H9 (cell line): ENCODE results near the gene HGS. TPM values are rescaled to one million over a fixed set of nuclear protein-coding genes. Genes with fewer than 3 reads are reported as not detected.

Experiments
- DNase-seq: peaks from one replicate; pipeline ENCODE4 v3.0.0-alpha.2; 2017
- H2AFZ ChIP-seq: one replicate; pipeline ENCODE4 v1.6.1; 2013; ENCODE audit warnings: mild to moderate bottlenecking, low read length, control low read depth, moderate library complexity
- H2AK5ac ChIP-seq: 2 replicates; pipeline ENCODE4 v1.6.1; 2013; ENCODE audit warnings: low read length, control low read depth, mixed read lengths; ENCODE audit not compliant: insufficient read length
- H2BK120ac ChIP-seq: one replicate; pipeline ENCODE4 v1.6.1; 2013; ENCODE audit warnings: low read depth, mild to moderate bottlenecking, low read length, control low read depth, inconsistent platforms; ENCODE audit not compliant: poor library complexity, severe bottlenecking
- H2BK12ac ChIP-seq: 2 replicates; pipeline ENCODE4 v1.6.1; 2013; ENCODE audit warnings: low read length, control low read depth, mixed read lengths, low read depth; ENCODE audit not compliant: insufficient read length
- H2BK15ac ChIP-seq: 2 replicates; pipeline ENCODE4 v1.6.1; 2013; ENCODE audit warnings: low read depth, low read length, control low read depth
- H2BK20ac ChIP-seq: one replicate; pipeline ENCODE4 v1.6.1; 2013; ENCODE audit warnings: low read depth, mild to moderate bottlenecking, low read length, control low read depth, inconsistent platforms; ENCODE audit not compliant: poor library complexity, severe bottlenecking
- H2BK5ac ChIP-seq: 2 replicates; pipeline ENCODE4 v1.6.1; 2013; ENCODE audit warnings: low read length, control low read depth, mixed read lengths; ENCODE audit not compliant: insufficient read length
- H3K14ac ChIP-seq: 2 replicates; pipeline ENCODE4 v1.6.1; 2013; ENCODE audit warnings: low read length, control low read depth; ENCODE audit not compliant: insufficient read depth
- H3K18ac ChIP-seq: 2 replicates; pipeline ENCODE4 v1.6.1; 2013; ENCODE audit warnings: low read depth, mild to moderate bottlenecking, mixed read lengths, low read length, control low read depth; ENCODE audit not compliant: insufficient read length
- H3K23ac ChIP-seq: 2 replicates; pipeline ENCODE4 v1.6.1; 2013; ENCODE audit warnings: low read length, control low read depth, mixed read lengths, low read depth; ENCODE audit not compliant: insufficient read length
- H3K23me2 ChIP-seq: 2 replicates; pipeline ENCODE4 v1.6.1; 2013; ENCODE audit warnings: low read depth, mild to moderate bottlenecking, mixed read lengths, low read length, control low read depth; ENCODE audit not compliant: insufficient read length, poor library complexity, severe bottlenecking
- H3K27ac ChIP-seq: 2 replicates; pipeline ENCODE4 v1.5.1; 2013; ENCODE audit warnings: low read length, control low read depth, mixed read lengths, low read depth; ENCODE audit not compliant: insufficient read length
- H3K27me3 ChIP-seq: 2 replicates; pipeline ENCODE4 v1.6.1; 2013; ENCODE audit warnings: low read length, control low read depth, inconsistent platforms; ENCODE audit not compliant: insufficient read depth
- H3K4ac ChIP-seq: 2 replicates; pipeline ENCODE4 v1.6.1; 2013; ENCODE audit warnings: low read depth, mild to moderate bottlenecking, control low read depth, inconsistent platforms, low read length, moderate library complexity
- H3K4me1 ChIP-seq: 2 replicates; pipeline ENCODE4 v1.6.1; 2013; ENCODE audit warnings: low read length, control low read depth, inconsistent platforms; ENCODE audit not compliant: insufficient read depth
- H3K4me2 ChIP-seq: 2 replicates; pipeline ENCODE4 v1.6.1; 2013; ENCODE audit warnings: low read length, control low read depth, mixed read lengths; ENCODE audit not compliant: insufficient read length, insufficient read depth
- H3K56ac ChIP-seq: 2 replicates; pipeline ENCODE4 v1.6.1; 2013; ENCODE audit warnings: low read depth, mild to moderate bottlenecking, mixed read lengths, low read length, control low read depth; ENCODE audit not compliant: insufficient read length
- H3K79me1 ChIP-seq: 2 replicates; pipeline ENCODE4 v1.6.1; 2013; ENCODE audit warnings: low read depth, mild to moderate bottlenecking, moderate library complexity, low read length, control low read depth, inconsistent platforms; ENCODE audit not compliant: insufficient read depth, poor library complexity, severe bottlenecking
- H3K79me2 ChIP-seq: 2 replicates; pipeline ENCODE4 v1.6.1; 2013; ENCODE audit warnings: low read length, control low read depth, inconsistent platforms; ENCODE audit not compliant: insufficient read depth
- H3K9ac ChIP-seq: 2 replicates; pipeline ENCODE4 v1.6.1; 2013; ENCODE audit warnings: low read length, control low read depth, mixed read lengths; ENCODE audit not compliant: insufficient read length; ENCODE audit errors: extremely low read depth
- H3K9me3 ChIP-seq: one replicate; pipeline ENCODE4 v1.6.1; 2013; ENCODE audit warnings: low read depth, low read length, inconsistent platforms; ENCODE audit not compliant: control insufficient read depth
- H3T11ph ChIP-seq: one replicate; pipeline ENCODE4 v1.6.1; 2013; ENCODE audit warnings: mild to moderate bottlenecking, low read length, control low read depth, inconsistent platforms
- H4K20me1 ChIP-seq: one replicate; pipeline ENCODE4 v1.6.1; 2013; ENCODE audit not compliant: control insufficient read depth, insufficient read length, insufficient read depth
- H4K5ac ChIP-seq: 2 replicates; pipeline ENCODE4 v1.6.1; 2013; ENCODE audit warnings: low read depth, mild to moderate bottlenecking, mixed read lengths, low read length, control low read depth; ENCODE audit not compliant: insufficient read length
- H4K8ac ChIP-seq: replicated peaks from 2 replicates; pipeline ENCODE4 v1.6.1; 2013; ENCODE audit warnings: low read length, control low read depth, mixed read lengths, low read depth; ENCODE audit not compliant: insufficient read length
- H4K91ac ChIP-seq: 2 replicates; pipeline ENCODE4 v1.6.1; 2013; ENCODE audit warnings: low read depth, mild to moderate bottlenecking, moderate library complexity, mixed read lengths, low read length, control low read depth; ENCODE audit not compliant: insufficient read length
- H3K27ac Mint-ChIP-seq, 3 experiments: 2 replicates in 2 of 3; 3 replicates in 1 of 3; pipeline ENCODE4 v1.8.0; 2020 to 2021; ENCODE audit warnings: mixed read lengths in 3 of 3, mild to moderate bottlenecking in 1 of 3, moderate library complexity in 1 of 3
- H3K27me3 Mint-ChIP-seq: 2 replicates; pipeline ENCODE4 v1.8.0; 2021; ENCODE audit warnings: low read depth, mild to moderate bottlenecking, moderate library complexity, mixed read lengths
- H3K36me3 Mint-ChIP-seq, 3 experiments: 2 replicates in 2 of 3; 3 replicates in 1 of 3; pipeline ENCODE4 v1.8.0; 2020 to 2021; ENCODE audit warnings: low read depth in 3 of 3, mixed read lengths in 3 of 3; ENCODE audit not compliant: insufficient read depth in 1 of 3
- H3K4me1 Mint-ChIP-seq, 2 experiments: 2 replicates each; pipeline ENCODE4 v1.8.0; 2020; ENCODE audit warnings: mixed read lengths in 2 of 2
- H3K4me3 Mint-ChIP-seq, 2 experiments: 2 replicates in 1 of 2; 3 replicates in 1 of 2; pipeline ENCODE4 v1.8.0; 2020 to 2021; ENCODE audit warnings: mild to moderate bottlenecking in 2 of 2, mixed read lengths in 2 of 2, moderate library complexity in 1 of 2
- H3K9me3 Mint-ChIP-seq, 2 experiments: 2 replicates in 1 of 2; 3 replicates in 1 of 2; pipeline ENCODE4 v1.8.0; 2020; ENCODE audit warnings: mild to moderate bottlenecking in 2 of 2, mixed read lengths in 2 of 2, moderate library complexity in 1 of 2
- CTCF ChIP-seq: fragments of 200-600 bp; sonication (generic); conservative IDR thresholded peaks from 3 replicates; pipeline ENCODE4 v1.8.0; 2021; ENCODE audit warnings: antibody characterized with exemption, mild to moderate bottlenecking
- WGBS: extraction: QIAGEN DNeasy Blood & Tissue Kit; methylation state at CpG from one replicate; pipeline ENCODE4 v1.1.7; 2013; ENCODE audit warnings: missing lambda C conversion rate, low lambda C conversion rate, mixed read lengths; ENCODE audit not compliant: insufficient read length; ENCODE audit errors: extremely low coverage; 5-methylcytosine and 5-hydroxymethylcytosine counted together
- total RNA-seq: library from RNA; stranded (reverse); gene quantifications from 2 replicates; pipeline ENCODE4 v1.2.1, GENCODE V29; 2021

The HGS gene
- total RNA-seq, 1 experiment from 2014 or later, result 106 TPM

GRCh38 chr17:81722184-81723120 lies 38.6 kb downstream of the HGS start:
- Histone ChIP-seq H3K23ac (no peak overlapping the region), H3K79me2 (no peaks in the 10 kb centered on the region), H2BK12ac (no peak overlapping the region), H2BK15ac (no peak overlapping the region), H4K5ac (no peak overlapping the region), H3K23me2 (no peaks in the 10 kb centered on the region), H2BK5ac (no peak overlapping the region), H2BK120ac (no peak overlapping the region), H3K14ac (peak overlapping the region; percentile 36), H2AK5ac (no peak overlapping the region), H4K20me1 (no peaks in the 10 kb centered on the region), H3K27ac (no peak overlapping the region), H3K9me3 (no peaks in the 10 kb centered on the region), H3K4me1 (no peaks in the 10 kb centered on the region), H3K79me1 (no peaks in the 10 kb centered on the region), H4K91ac (no peak overlapping the region), H3K27me3 (no peaks in the 10 kb centered on the region), H3T11ph (no peak overlapping the region), H2BK20ac (no peak overlapping the region), H3K4ac (no peak overlapping the region), H3K9ac (no peak overlapping the region), H3K56ac (no peak overlapping the region), H2AFZ (no peak overlapping the region), H3K4me2 (no peak overlapping the region), H3K18ac (peak overlapping the region; percentile 73), H4K8ac (no peak overlapping the region)
- no peak for DNase-seq
- Mint-ChIP-seq H3K4me3 (no peak overlapping the region), H3K9me3 (no peaks in the 10 kb centered on the region), H3K27ac (peak overlapping the region in 1 of 3 experiments; percentile 63; a peak in 1 of 7 replicates), H3K4me1 (peaks cover 8 to 15% of the 10 kb centered on the region in 2 experiments; a peak in 3 of 4 replicates), H3K27me3 (peaks cover 4% of the 10 kb centered on the region), H3K36me3 (peaks cover 2 to 15% (median 14%) of the 10 kb centered on the region in 3 experiments)
- no peak for TF ChIP-seq CTCF
- WGBS, result no CpG with 5 or more reads among the region's 10 CpGs
